Medulla oblongata (tissue), 1 donor: ENCODE results near the gene CDC5L.

Source experiments
- DNase-seq: peaks from one replicate; pipeline ENCODE4 v3.0.0-alpha.2; 2015; ENCODE audit errors: extremely low spot score

The CDC5L gene

GRCh38 chr6:44475417-44475778 lies 87.9 kb downstream of the CDC5L start:
- no peak for DNase-seq

- DNase-seq = peak; percentile 87
These were observed 88.4 kb downstream of the CDC5L start for GRCh38 chr6:44475779-44476434.

GRCh38 chr6:44476849-44477248 lies 89.3 kb downstream of the CDC5L start:
- no peak for DNase-seq

- DNase-seq = no peak
These were observed 89.9 kb downstream of the CDC5L start for GRCh38 chr6:44477293-44477894.

- DNase-seq = peak; percentile 47
These were observed 90.7 kb downstream of the CDC5L start for GRCh38 chr6:44478158-44478557.

GRCh38 chr6:44478591-44479254 lies 91.2 kb downstream of the CDC5L start:
- DNase-seq = no peak

GRCh38 chr6:44480097-44480541 lies 92.6 kb downstream of the CDC5L start:
- DNase-seq = peak; percentile 77

- DNase-seq = no peak
These were observed 93.5 kb downstream of the CDC5L start for GRCh38 chr6:44481056-44481455.

GRCh38 chr6:44481760-44482159 lies 94.3 kb downstream of the CDC5L start:
- no peak for DNase-seq

- no peak for DNase-seq
These were observed 98.3 kb downstream of the CDC5L start for GRCh38 chr6:44485601-44486401.

- no peak for DNase-seq
These were observed 99.5 kb downstream of the CDC5L start for GRCh38 chr6:44487002-44487401.

GRCh38 chr6:44487586-44487985 lies 100.1 kb downstream of the CDC5L start:
- DNase-seq = no peak

- DNase-seq = peak; percentile 64
These were observed 102.6 kb downstream of the CDC5L start for GRCh38 chr6:44489910-44490604.

- no peak for DNase-seq
These were observed 105.6 kb downstream of the CDC5L start for GRCh38 chr6:44493132-44493531.

GRCh38 chr6:44493593-44493992 lies 106.1 kb downstream of the CDC5L start:
- no peak for DNase-seq

GRCh38 chr6:44494011-44494501 lies 106.5 kb downstream of the CDC5L start:
- DNase-seq = no peak

GRCh38 chr6:44495036-44495901 lies 107.8 kb downstream of the CDC5L start:
- DNase-seq = no peak

- DNase-seq = no peak
These were observed 109.3 kb downstream of the CDC5L start for GRCh38 chr6:44496665-44497369.

- DNase-seq = no peak
These were observed 110.3 kb downstream of the CDC5L start for GRCh38 chr6:44497807-44498206.

- DNase-seq = no peak
These were observed 110.9 kb downstream of the CDC5L start for GRCh38 chr6:44498436-44498835.
